Colon (tissue), 2 donors: Measurements from ENCODE around the gene CCNE1.
"Not testable (repeated sequence)": the region's sequence is repeated elsewhere in the genome, so short reads cannot be mapped to it uniquely, and the experiment has no call there.

Experiments used
- FAIRE-seq: peaks from 2 replicates; lab custom pipeline; 2012; peaks lifted over from hg19 to GRCh38; lab: Jason Lieb, UNC
- donor health status: control.
- donor health status: control.

The CCNE1 gene

GRCh38 chr19:29815231-29815630 is 3.4 kb downstream of the CCNE1 start:
- FAIRE-seq, result no peak

DNA sequence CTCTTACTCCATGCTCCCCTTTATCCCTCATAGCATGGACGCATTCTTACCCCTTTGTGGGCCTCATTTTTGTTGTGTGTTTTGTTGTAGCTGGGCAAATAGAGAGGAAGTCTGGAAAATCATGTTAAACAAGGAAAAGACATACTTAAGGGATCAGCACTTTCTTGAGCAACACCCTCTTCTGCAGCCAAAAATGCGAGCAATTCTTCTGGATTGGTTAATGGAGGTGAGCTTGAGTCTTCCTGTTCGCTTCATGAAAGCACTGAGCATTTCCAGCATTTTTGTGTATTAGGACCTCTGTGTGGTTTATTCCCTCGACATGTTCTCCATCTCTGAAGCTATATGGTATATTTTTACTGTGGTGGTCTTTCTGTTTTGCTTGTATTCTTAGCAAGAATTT is 5.5 kb downstream of the CCNE1 start:
- no peak for FAIRE-seq

- no peak for FAIRE-seq
Observed at GRCh38 chr19:29819300-29819699, 7.5 kb downstream of the CCNE1 start.

DNA sequence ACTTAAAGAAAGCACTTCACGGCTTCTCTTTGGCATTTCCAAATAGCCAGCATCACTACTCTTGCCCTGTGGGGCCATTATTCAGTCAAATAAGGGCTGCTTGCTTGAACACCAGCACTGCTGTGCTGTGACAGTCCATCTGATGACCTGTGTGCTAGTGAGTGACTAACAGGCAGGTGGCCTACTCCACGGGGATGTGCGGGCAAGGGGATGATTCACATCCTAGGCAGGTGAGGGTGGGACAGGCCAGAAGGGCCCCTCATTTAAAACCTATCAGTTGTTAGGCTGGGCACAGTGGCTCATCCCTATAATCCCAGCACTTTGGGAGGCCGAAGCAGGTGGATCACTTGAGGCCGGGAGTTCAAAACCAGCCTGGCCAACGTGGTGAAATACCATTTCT is 8.2 kb downstream of the CCNE1 start:
- no peak for FAIRE-seq

- no peak for FAIRE-seq
Observed at GRCh38 chr19:29823581-29824330, 12.0 kb downstream of the CCNE1 start.

GRCh38 chr19:29825263-29825662 is 13.5 kb downstream of the CCNE1 start:
- not testable (repeated sequence) for FAIRE-seq

- no peak for FAIRE-seq
Observed at GRCh38 chr19:29831041-29831548, 19.3 kb downstream of the CCNE1 start.

- FAIRE-seq, result no peak
Observed at GRCh38 chr19:29831686-29832085, 19.9 kb downstream of the CCNE1 start.

- no peak for FAIRE-seq
Observed at GRCh38 chr19:29832801-29833200, 21.0 kb downstream of the CCNE1 start.

DNA sequence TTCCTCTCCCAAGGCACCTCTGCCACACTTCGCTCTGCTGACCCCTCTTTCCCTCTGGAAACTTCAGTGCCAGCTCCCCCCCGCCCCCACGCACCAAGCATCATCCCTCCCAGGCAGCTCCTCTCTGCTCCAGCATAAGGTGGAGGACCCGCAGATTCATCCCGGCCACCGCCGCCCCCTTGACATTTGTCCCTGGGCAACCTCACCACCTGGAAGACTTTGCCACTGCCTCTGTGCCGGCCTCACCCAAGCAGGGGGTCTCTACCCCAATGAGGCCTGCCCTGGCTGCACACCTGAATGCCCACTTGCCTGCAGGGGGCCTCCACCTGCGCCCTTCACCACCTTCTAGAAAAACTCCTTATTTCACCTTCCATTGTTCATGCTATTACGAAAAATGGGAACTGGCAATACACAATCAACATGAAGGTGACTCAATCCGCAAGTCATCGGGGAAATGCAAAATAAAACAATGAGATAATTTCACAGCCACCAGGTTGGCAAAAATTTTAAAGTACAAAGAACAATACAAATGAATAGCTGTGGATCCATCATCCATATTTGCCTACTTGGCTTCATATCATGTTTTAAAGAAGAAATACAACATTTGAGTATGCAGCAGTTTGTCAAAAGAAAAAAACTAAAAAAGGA is 21.9 kb downstream of the CCNE1 start:
- FAIRE-seq, result no peak

GRCh38 chr19:29834991-29835846 is 23.4 kb downstream of the CCNE1 start:
- FAIRE-seq, result no peak

DNA sequence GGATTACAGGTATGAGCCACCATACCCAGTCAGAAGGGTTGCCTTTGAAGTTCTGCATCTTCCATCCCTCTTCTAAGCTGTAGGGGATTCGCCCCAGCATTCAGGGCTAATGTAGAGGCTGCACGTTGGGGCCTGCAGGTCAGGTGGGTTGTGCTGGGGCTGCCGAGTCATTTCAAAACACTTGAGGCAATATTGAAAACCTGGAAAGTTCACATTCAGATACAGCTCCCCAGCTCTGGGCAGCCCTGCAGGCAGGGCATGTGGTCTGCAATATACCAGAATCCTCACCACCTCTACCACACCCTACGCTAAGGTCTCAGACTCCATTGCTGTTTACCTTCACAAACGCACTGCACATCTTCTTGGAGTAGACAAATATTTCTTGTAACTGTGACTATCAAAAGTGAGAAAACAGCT is 24.6 kb downstream of the CCNE1 start:
- no peak for FAIRE-seq

- no peak for FAIRE-seq
Observed at GRCh38 chr19:29837448-29837981, 25.7 kb downstream of the CCNE1 start.

GRCh38 chr19:29837996-29838395 is 26.2 kb downstream of the CCNE1 start:
- FAIRE-seq, result no peak

DNA sequence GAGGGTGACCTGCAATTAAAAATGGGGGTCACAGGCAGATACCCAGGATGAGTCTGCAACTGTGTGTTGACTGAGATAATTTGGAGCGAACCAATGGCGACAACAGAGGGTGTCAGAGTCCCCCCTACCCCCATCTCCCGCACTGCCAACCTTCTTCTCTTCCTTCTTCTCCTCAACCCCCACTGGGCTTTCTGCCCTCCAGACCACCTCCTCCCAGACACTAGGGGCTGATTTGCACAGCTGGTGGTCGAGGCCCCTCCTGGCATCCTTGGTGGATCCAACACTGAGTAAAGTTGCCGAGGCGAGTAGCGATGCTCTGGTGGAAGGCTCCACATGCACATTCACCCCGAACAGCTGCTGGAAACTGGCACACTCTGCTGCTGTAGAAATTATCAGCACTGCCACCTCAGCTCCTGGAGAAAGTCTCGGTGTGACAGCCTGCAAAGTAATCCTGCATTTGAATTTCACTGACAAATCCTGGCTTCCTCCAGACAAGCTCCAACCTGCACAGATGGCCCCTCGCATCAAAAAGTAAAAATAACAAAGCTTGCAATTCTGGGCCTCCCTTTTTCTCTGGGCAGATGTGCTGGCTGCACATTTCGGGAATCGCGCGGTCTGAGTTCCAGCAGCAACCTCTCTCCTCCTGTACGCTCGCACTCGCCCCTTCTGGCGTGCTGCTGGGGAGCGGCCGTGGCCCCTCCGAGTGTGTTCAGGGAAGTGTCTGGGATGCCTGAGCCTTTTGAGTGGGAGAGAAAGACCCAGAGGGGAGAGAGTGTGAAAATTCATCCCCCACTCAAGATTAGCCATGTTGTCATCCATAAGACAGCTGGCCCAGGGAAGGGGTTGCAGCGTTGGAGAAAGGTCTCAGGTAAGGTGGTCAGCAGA is 28.5 kb downstream of the CCNE1 start:
- FAIRE-seq, result no peak

- FAIRE-seq, result no peak
Observed at GRCh38 chr19:29841209-29841558, 29.4 kb downstream of the CCNE1 start.

DNA sequence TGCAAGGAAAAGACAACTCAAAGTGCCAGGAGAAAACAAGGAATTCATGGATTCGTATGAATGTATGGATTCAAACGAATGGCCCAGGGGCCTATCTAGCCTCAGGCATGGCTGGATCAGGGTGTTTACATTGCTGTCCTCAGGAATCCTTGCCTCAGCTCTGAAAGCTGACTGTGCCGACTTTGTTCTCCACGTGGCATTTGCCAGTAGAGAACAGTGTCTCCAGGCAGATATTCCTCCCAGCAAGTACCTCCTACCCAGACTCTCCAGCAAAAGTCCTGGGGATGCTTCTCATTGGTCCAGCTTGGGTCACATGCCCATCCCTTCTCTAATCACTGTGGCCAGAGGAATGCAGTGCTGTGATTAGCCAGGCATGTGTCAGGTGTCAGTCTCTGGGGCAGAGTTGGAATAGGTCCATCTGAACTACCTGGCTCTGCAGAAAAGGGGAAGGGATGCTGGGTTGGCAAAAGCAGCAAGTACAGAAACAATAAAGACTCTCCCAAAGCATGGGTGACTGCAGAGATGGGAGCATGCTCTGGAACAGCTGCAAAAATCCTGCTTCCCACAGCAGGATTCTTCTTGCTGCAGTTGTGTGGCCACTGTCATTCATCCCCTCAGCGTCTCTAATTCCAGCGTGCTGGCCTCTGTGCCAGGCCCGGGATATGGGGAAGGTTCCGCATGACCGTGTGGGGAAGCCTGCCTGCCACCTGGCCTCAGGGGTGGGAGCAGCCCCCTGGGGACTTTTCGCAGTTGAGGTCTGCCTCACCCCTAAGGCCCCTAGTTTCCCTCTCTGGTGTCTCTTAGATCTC is 30.0 kb downstream of the CCNE1 start:
- FAIRE-seq, result no peak

DNA sequence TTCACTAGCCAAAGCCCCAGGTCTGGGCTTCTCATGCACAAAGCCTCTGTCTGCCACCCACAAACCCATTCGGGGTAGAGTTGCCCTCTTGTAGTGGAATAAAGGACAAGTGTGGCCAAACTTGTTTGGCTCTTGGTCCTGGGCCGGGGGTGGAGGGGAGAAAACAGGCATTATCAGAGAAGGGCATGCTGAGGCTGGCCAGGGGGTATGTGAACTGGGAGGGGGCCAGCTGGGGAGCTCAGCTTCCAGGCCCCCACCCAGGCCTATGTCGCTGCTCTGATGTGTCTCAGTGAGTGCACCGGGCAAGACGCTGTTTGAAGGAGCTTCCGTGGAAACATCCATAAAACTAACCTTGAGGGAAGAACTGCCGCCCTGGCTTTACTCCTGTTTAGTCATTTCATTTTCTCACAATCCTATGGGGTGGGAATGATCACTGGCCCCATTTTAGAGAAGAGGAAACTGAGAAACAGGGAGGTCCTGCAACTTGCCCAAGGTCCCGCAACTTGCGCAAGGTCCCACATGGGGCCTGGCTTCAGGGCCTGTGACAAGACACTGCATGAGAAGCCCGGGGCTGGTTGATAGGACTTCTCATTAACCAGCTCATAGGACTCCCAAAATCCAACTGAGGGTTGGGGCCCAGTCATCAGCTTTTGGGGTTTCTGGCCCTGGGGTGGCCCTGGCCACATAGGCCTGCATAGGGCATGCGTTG is 30.8 kb downstream of the CCNE1 start:
- no peak for FAIRE-seq

GRCh38 chr19:29843180-29844051 is 31.6 kb downstream of the CCNE1 start:
- FAIRE-seq, result no peak
